Liver (tissue), 3 donors: ENCODE results near the gene TRIP13.

ENCODE experiments used
- ATF3 ChIP-seq: IDR thresholded peaks from 2 replicates; pipeline ENCODE4 v1.6.1; 2016; ENCODE audit warnings: antibody characterized with exemption
- EGR1 ChIP-seq, 2 donors: IDR thresholded peaks; 2 replicates each; pipeline ENCODE4 v1.6.1; 2016 to 2018; ENCODE audit warnings: antibody characterized with exemption in 2 of 2, low read depth in 2 of 2
- FOXA1 ChIP-seq: IDR thresholded peaks from 2 replicates; pipeline ENCODE4 v1.6.1; 2016; ENCODE audit warnings: antibody characterized with exemption
- HNF4G ChIP-seq: IDR thresholded peaks from 2 replicates; pipeline ENCODE4 v1.6.1; 2016; ENCODE audit warnings: antibody characterized with exemption
- MAX ChIP-seq: IDR thresholded peaks from 2 replicates; pipeline ENCODE4 v1.6.1; 2016; ENCODE audit warnings: antibody characterized with exemption
- TF ChIP-seq, protein P1 (sequence below): fragments of 150-350 bp; IDR thresholded peaks from 2 replicates; pipeline ENCODE4 v1.5.1; 2017; ENCODE audit warnings: improper control_type of control experiment, low read depth, low read length; ENCODE audit not compliant: missing input control
- TF ChIP-seq, protein P2 (sequence below): IDR thresholded peaks from 2 replicates; pipeline ENCODE4 v1.6.1; 2016; ENCODE audit warnings: antibody characterized with exemption, mild to moderate bottlenecking
- donor health status: healthy.
- donor health status: healthy.

DNA sequence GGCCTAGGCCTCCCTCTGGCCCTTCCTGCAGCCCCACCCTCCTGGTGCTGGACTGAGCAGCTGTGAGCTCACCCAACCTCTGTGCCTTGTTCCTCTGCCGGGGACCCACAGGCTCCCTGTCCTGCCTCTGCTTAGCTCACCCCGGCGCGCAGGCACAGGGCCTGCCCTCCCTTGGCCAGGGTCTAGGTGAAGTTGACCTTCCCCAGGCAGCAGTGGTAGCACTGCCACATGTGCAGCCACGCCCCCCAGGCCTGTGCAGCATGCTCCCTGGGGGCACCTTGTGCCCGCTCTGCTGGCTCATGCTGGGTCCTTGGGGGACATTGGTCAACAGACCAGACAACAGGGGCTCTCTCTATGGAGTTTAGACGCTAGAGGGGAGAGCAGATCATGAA is 18.1 kb downstream of the TRIP13 start:
- TF ChIP-seq FOXA1: no peak
- TF ChIP-seq ATF3: no peak
- TF ChIP-seq HNF4G: no peak
- TF ChIP-seq, protein P1, sequence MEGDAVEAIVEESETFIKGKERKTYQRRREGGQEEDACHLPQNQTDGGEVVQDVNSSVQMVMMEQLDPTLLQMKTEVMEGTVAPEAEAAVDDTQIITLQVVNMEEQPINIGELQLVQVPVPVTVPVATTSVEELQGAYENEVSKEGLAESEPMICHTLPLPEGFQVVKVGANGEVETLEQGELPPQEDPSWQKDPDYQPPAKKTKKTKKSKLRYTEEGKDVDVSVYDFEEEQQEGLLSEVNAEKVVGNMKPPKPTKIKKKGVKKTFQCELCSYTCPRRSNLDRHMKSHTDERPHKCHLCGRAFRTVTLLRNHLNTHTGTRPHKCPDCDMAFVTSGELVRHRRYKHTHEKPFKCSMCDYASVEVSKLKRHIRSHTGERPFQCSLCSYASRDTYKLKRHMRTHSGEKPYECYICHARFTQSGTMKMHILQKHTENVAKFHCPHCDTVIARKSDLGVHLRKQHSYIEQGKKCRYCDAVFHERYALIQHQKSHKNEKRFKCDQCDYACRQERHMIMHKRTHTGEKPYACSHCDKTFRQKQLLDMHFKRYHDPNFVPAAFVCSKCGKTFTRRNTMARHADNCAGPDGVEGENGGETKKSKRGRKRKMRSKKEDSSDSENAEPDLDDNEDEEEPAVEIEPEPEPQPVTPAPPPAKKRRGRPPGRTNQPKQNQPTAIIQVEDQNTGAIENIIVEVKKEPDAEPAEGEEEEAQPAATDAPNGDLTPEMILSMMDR: no peak
- no peak for TF ChIP-seq MAX
- TF ChIP-seq EGR1 (IDR thresholded peaks at IDR 0.05; ENCODE audit: low read depth in 2 of 2): no peak
- TF ChIP-seq, protein P2, sequence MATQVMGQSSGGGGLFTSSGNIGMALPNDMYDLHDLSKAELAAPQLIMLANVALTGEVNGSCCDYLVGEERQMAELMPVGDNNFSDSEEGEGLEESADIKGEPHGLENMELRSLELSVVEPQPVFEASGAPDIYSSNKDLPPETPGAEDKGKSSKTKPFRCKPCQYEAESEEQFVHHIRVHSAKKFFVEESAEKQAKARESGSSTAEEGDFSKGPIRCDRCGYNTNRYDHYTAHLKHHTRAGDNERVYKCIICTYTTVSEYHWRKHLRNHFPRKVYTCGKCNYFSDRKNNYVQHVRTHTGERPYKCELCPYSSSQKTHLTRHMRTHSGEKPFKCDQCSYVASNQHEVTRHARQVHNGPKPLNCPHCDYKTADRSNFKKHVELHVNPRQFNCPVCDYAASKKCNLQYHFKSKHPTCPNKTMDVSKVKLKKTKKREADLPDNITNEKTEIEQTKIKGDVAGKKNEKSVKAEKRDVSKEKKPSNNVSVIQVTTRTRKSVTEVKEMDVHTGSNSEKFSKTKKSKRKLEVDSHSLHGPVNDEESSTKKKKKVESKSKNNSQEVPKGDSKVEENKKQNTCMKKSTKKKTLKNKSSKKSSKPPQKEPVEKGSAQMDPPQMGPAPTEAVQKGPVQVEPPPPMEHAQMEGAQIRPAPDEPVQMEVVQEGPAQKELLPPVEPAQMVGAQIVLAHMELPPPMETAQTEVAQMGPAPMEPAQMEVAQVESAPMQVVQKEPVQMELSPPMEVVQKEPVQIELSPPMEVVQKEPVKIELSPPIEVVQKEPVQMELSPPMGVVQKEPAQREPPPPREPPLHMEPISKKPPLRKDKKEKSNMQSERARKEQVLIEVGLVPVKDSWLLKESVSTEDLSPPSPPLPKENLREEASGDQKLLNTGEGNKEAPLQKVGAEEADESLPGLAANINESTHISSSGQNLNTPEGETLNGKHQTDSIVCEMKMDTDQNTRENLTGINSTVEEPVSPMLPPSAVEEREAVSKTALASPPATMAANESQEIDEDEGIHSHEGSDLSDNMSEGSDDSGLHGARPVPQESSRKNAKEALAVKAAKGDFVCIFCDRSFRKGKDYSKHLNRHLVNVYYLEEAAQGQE: no peak
